Testis (tissue), 3 donors: ENCODE measurements around the gene TTLL8. TPM values are rescaled to one million over a fixed set of nuclear protein-coding genes. Genes with fewer than 3 reads are reported as not detected.

Source experiments
- DNase-seq: peaks from one replicate; pipeline ENCODE4 v3.0.0-alpha.2; 2019
- H3K27ac ChIP-seq, 2 donors: fragments of 200-600 bp; sonication (generic); one replicate each; pipeline ENCODE4 v1.5.1; 2019
- H3K27me3 ChIP-seq: fragments of 200-600 bp; sonication (generic); one replicate; pipeline ENCODE4 v1.5.1; 2019
- H3K36me3 ChIP-seq: fragments of 200-600 bp; sonication (generic); one replicate; pipeline ENCODE4 v1.5.1; 2017; ENCODE audit warnings: low read depth; ENCODE audit errors: missing control alignments
- H3K4me1 ChIP-seq: fragments of 200-600 bp; sonication (generic); one replicate; pipeline ENCODE4 v1.5.1; 2019
- H3K4me3 ChIP-seq, 2 donors: fragments of 200-600 bp; sonication (generic); one replicate each; pipeline ENCODE4 v1.5.1; 2017 to 2019
- H3K9me3 ChIP-seq: fragments of 200-600 bp; sonication (generic); one replicate; pipeline ENCODE4 v1.5.1; 2017
- POLR2A ChIP-seq: fragments of 450-650 bp; IDR thresholded peaks from one replicate; pipeline ENCODE4 v1.6.1; 2017; ENCODE audit warnings: antibody characterized with exemption, mild to moderate bottlenecking, moderate library complexity
- WGBS, 2 donors: methylation state at CpG; one replicate each; pipeline ENCODE4 v1.1.5; 2018; 5-methylcytosine and 5-hydroxymethylcytosine counted together
- intact Hi-C: fragments of 100-400 bp; cut with DNase I; formaldehyde crosslinking; loops from one replicate; pipeline ENCODE4 v1.15.1; 2023; ENCODE audit warnings: low total_unique reads
- polyA plus RNA-seq: library from polyadenylated mRNA; stranded (reverse); fragments of 350-450 nt; fragmentation: Illumina TruSeq; extraction: RNeasy Lipid Tissue Mini Kit (QIAGEN cat#74804); gene quantifications from one replicate; pipeline ENCODE4 v1.2.3, GENCODE V29; 2014; ENCODE audit warnings: low read depth, low replicate concordance; ENCODE audit not compliant: insufficient read depth
- total RNA-seq, 2 donors: library from RNA; depleted of rRNA; stranded (reverse); fragments of >200 nt; gene quantifications; one replicate each; pipeline ENCODE4 v1.2.3, GENCODE V29; 2016
- TF ChIP-seq, protein P1 (sequence below), 3 experiments: fragments of 450-650 bp in 2 of 3; fragments of 200-600 bp in 1 of 3; sonication (generic) in 1 of 3; IDR thresholded peaks; one replicate each; pipeline ENCODE4 v1.5.1; 2016 to 2019; ENCODE audit warnings: antibody characterized with exemption in 3 of 3, mild to moderate bottlenecking in 2 of 3, moderate library complexity in 1 of 3

Gene TTLL8
- total and polyA plus RNA-seq, 3 donors from 2014 or later, result 5.1 to 11.9 (median 11.3) TPM

- 90% methylated on average over 27 to 36 of the region's 36 CpGs for WGBS, 2 donors
- no peaks in the 10 kb centered on the region for H3K27me3 ChIP-seq
- TF ChIP-seq, protein P1, sequence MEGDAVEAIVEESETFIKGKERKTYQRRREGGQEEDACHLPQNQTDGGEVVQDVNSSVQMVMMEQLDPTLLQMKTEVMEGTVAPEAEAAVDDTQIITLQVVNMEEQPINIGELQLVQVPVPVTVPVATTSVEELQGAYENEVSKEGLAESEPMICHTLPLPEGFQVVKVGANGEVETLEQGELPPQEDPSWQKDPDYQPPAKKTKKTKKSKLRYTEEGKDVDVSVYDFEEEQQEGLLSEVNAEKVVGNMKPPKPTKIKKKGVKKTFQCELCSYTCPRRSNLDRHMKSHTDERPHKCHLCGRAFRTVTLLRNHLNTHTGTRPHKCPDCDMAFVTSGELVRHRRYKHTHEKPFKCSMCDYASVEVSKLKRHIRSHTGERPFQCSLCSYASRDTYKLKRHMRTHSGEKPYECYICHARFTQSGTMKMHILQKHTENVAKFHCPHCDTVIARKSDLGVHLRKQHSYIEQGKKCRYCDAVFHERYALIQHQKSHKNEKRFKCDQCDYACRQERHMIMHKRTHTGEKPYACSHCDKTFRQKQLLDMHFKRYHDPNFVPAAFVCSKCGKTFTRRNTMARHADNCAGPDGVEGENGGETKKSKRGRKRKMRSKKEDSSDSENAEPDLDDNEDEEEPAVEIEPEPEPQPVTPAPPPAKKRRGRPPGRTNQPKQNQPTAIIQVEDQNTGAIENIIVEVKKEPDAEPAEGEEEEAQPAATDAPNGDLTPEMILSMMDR (IDR thresholded peaks at IDR 0.05), result no peak
- no peak for TF ChIP-seq POLR2A
Measured at GRCh38 chr22:50049299-50050195, 8.6 kb downstream of the TTLL8 start.

DNA sequence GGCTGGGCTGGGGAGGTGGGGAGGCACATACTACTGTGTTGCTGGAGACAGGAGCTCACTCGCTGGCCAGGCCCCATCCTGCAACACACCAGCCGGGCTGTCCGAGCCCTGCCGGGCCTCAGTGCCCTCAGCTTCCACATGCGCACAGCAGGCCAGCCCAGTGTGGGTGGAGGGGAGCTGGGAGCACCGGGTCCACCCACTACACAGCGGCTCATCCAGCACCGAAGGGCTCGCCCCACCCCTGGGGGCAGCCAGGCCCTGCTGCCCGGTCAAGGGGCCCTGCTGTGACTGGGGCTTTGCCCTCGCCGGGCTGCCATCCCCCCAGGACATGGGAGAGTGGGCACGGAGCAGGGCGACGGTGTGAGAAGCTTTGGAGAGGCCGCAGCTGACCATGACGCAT lies 9.3 kb downstream of the TTLL8 start:
- Histone ChIP-seq H3K4me3 (no peak overlapping the region), H3K4me1 (no peaks in the 10 kb centered on the region), H3K27ac (no peak overlapping the region), H3K27me3 (no peaks in the 10 kb centered on the region), H3K9me3 (no peaks in the 10 kb centered on the region), H3K36me3 (no peaks in the 10 kb centered on the region)
- TF ChIP-seq POLR2A, result no peak
- TF ChIP-seq, protein P1 (IDR thresholded peaks at IDR 0.05), result no peak
- DNase-seq, result no peak
- intact Hi-C loops, result no loop called here
- WGBS, 2 donors, result 89 to 93% methylated on average over 11 to 17 of the region's 17 CpGs

More at GRCh38 chr22:50049299-50050195, 8.6 kb downstream of the TTLL8 start:
- H3K9me3 ChIP-seq, result no peaks in the 10 kb centered on the region
- no peaks in the 10 kb centered on the region for H3K4me1 ChIP-seq
- H3K36me3 ChIP-seq, result no peaks in the 10 kb centered on the region
- H3K27ac ChIP-seq, result no peak overlapping the region
- intact Hi-C loops, result no loop called here
- no peak overlapping the region for H3K4me3 ChIP-seq
- DNase-seq, result no peak

DNA sequence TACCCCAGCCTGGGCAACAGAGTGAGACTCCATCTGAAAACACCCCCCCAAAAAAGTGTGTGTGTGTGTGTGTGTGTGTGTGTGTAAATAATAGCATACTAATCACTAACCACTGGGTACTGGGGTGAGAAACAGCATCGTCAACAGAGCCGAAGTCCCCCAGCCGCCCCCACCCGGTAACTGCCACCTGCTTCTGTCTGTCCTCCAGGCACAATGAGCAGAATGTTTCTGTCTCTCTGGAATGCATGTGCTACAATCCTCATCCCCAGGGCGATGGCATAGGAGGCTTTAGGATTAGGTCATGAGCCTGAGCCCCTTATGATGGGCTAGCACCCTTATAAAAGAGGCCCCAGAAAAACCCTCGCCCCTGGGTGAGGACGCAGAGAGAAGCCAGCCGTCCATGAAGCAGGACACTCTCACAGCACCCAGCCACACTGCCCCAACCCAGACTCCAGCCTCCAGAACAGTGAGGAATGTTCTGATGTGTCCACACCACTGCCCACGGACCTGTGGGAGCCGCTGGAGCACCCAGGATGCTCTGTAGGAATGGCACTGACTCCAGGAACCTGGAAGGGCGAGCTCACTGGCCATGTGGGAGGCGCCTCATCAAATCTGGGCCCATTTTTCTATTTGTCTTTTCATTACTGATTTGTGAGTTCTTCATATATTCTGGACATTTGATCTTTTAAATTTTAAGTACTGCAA lies 9.9 kb downstream of the TTLL8 start:
- TF ChIP-seq, protein P1 (IDR thresholded peaks at IDR 0.05), result no peak
- no peak for TF ChIP-seq POLR2A
- intact Hi-C loops, result no loop called here

DNA sequence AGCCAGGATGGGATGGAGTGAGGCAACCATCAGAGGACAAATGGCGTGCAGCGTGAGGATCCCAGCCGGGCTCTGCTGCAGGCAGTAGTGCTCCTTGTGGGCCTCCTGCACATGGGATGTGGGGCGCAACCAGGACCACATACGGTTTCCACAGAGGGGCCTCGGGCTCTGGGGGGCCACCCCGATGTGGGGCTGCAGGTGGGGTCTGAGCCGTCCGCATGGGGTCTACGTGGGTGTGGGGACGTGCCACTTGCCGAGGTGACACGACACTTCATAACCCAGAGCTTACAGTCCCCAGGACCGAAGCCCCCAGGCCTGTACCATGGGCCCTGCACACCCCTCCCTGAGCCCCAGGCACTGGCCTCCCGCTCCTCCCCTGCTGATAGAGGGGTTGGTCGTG lies 10.8 kb downstream of the TTLL8 start:
- H3K27me3 ChIP-seq, result no peaks in the 10 kb centered on the region
- intact Hi-C loops, result no loop called here
- no peak overlapping the region for H3K4me3 ChIP-seq
- H3K9me3 ChIP-seq, result no peaks in the 10 kb centered on the region
- H3K27ac ChIP-seq, result no peak overlapping the region
- H3K36me3 ChIP-seq, result no peaks in the 10 kb centered on the region
- 88% methylated on average over 16 of the region's 16 CpGs; no CpG with 5 or more reads in 1 of the 2 donors for WGBS, 2 donors
- H3K4me1 ChIP-seq, result no peaks in the 10 kb centered on the region
- DNase-seq, result no peak
- no peak for TF ChIP-seq POLR2A

More for the DNA sequence above, 9.9 kb downstream of the TTLL8 start:
- Histone ChIP-seq H3K27me3 (no peaks in the 10 kb centered on the region), H3K4me1 (no peaks in the 10 kb centered on the region), H3K27ac (no peak overlapping the region), H3K9me3 (no peaks in the 10 kb centered on the region), H3K36me3 (no peaks in the 10 kb centered on the region), H3K4me3 (no peak overlapping the region)
- WGBS, 2 donors, result 85 to 90% methylated on average over 6 to 12 of the region's 12 CpGs
- no peak for DNase-seq

DNA sequence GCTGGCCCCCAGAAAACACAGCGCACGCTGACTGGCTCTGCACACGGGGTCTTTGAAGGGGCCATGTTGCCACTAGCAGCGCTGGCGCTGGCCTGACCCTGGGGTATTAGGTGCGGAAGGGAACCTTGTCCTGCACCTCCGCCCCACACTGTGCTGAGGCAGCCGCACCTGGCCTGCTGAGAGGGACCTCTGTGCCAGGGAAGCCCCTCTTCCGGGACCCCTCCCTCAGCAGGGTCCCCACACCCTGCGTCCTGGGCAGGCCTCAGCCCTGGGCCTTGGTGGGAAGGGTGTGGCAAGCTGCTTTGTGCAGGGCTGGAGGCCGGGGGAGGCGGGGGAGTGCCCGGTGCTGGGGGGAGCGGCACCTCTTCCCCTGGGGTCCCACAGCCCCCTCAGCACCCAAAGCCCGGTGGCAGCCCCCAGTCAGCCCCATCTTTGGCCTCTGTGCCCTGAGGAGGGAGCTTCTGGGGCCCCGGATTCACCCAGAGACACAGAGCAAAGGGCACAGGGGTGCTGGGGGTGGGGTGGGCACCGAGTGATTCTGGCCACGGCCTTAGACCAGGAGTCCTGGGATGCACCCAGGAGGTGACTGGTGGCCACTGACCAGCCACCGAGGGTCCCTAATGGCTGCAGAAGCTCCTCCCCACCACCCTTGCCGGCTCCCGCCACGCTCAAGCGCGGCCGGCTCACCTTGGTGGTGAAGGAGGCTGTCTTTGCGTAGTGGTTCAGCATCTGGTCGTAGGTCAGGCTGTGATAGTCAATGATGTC lies 11.4 kb downstream of the TTLL8 start:
- 89 to 94% methylated on average over 7 to 27 of the region's 27 CpGs for WGBS, 2 donors
- Histone ChIP-seq H3K27me3 (no peaks in the 10 kb centered on the region), H3K27ac (no peak overlapping the region), H3K4me3 (no peak overlapping the region), H3K4me1 (no peaks in the 10 kb centered on the region), H3K36me3 (no peaks in the 10 kb centered on the region), H3K9me3 (no peaks in the 10 kb centered on the region)
- no peak for DNase-seq
- intact Hi-C loops, result no loop called here
- no peak for TF ChIP-seq POLR2A
- TF ChIP-seq, protein P1 (IDR thresholded peaks at IDR 0.05), result no peak
